ENCODE measurements around the gene HSD17B14. TPM values are rescaled to one million over a fixed set of nuclear protein-coding genes. Genes with fewer than 3 reads are reported as not detected.
"Not testable (repeated sequence)": the region's sequence is repeated elsewhere in the genome, so short reads cannot be mapped to it uniquely, and the experiment has no call there.

Gene HSD17B14
- total RNA-seq, 4 donors from 2014 or later, result 5.6 to 31.9 (median 8.7) TPM

DNA sequence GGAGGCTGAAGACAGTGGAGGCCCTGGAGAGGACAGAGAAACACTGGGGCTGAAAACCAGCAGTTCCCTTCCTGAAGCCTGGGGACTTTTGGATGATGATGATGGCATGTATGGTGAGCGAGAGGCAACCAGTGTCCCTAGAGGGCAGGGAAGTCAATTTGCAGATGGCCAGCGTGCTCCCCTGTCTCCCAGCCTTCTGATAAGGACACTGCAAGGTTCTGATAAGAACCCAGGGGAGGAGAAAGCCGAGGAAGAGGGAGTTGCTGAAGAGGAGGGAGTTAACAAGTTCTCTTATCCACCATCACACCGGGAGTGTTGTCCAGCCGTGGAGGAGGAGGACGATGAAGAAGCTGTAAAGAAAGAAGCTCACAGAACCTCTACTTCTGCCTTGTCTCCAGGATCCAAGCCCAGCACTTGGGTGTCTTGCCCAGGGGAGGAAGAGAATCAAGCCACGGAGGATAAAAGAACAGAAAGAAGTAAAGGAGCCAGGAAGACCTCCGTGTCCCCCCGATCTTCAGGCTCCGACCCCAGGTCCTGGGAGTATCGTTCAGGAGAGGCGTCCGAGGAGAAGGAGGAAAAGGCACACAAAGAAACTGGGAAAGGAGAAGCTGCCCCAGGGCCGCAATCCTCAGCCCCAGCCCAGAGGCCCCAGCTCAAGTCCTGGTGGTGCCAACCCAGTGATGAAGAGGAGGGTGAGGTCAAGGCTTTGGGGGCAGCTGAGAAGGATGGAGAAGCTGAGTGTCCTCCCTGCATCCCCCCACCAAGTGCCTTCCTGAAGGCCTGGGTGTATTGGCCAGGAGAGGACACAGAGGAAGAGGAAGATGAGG, 37.4 kb upstream of the HSD17B14 start:
- Histone ChIP-seq H3K4me1 (peaks cover 6 to 8% of the 10 kb centered on the region in 2 donors), H3K27me3 (no peaks in the 10 kb centered on the region), H3K4me3 (peak overlapping the region; percentile 95 to 100), H3K27ac (peak overlapping the region; percentile 100), H3K9me3 (no peaks in the 10 kb centered on the region), H3K36me3 (no peaks in the 10 kb centered on the region)
- TF ChIP-seq POLR2A (IDR thresholded peaks at IDR 0.05), result no peak
- TF ChIP-seq, protein P1, sequence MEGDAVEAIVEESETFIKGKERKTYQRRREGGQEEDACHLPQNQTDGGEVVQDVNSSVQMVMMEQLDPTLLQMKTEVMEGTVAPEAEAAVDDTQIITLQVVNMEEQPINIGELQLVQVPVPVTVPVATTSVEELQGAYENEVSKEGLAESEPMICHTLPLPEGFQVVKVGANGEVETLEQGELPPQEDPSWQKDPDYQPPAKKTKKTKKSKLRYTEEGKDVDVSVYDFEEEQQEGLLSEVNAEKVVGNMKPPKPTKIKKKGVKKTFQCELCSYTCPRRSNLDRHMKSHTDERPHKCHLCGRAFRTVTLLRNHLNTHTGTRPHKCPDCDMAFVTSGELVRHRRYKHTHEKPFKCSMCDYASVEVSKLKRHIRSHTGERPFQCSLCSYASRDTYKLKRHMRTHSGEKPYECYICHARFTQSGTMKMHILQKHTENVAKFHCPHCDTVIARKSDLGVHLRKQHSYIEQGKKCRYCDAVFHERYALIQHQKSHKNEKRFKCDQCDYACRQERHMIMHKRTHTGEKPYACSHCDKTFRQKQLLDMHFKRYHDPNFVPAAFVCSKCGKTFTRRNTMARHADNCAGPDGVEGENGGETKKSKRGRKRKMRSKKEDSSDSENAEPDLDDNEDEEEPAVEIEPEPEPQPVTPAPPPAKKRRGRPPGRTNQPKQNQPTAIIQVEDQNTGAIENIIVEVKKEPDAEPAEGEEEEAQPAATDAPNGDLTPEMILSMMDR (IDR thresholded peaks at IDR 0.05), result no peak
- peak in 1 of 2 donors; percentile 22 for DNase-seq
- intact Hi-C loops (cut with DNase I; ENCODE audit: low total_unique reads), result no loop called here

DNA sequence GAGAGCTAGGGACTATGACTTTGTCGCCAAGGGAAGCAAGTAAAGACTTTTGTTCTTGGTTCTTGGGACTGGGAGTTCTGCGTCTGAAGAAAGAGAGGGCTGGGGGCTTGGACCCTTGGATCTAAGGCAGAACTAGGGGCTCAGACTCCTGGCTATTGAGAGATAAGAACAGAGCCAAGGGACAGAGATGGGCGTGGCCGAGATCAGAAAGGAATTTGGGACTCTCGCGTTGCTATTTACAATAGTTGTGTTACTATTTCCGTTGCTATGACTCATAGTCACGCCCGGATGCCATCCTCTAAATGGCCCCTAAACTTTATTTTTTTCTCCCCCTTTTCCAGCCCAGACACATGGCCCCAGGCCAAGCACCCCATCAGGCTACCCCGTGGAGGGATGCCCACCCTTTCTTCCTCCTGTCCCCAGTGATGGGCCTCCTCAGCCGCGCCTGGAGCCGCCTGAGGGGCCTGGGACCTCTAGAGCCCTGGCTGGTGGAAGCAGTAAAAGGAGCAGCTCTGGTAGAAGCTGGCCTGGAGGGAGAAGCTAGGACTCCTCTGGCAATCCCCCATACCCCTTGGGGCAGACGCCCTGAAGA, 36.7 kb upstream of the HSD17B14 start:
- no peaks in the 10 kb centered on the region for H3K9me3 ChIP-seq

DNA sequence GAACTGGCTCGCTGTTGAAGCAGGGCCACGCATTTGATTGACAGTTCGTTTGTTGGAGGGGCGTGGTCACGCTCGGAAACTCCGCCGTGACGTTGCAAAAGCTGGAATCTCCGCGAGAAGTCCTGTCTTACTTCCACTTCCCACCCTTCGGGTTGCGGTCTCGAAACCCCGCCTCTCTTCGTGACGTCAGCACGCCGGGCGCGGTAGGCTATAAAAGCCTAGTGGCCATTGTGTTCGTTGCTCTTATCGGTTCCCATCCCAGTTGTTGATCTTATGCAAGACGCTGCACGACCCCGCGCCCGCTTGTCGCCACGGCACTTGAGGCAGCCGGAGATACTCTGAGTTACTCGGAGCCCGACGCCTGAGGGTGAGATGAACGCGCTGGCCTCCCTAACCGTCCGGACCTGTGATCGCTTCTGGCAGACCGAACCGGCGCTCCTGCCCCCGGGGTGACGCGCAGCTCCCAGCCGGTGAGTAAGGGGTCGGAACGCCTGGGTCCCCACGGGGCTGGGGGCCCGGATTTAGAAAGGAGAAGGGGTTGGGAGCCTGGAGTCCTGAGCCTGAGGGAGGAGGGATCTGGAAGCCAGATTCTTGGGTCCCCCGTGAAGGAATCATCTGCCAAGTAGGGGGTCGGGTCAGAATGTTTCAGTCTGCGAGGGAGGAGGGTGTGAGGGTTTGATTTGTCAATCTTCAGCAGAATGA, 36.0 kb upstream of the HSD17B14 start, which contains the start of gene PPP1R15A:
PPP1R15A (plus strand) TSS at position 240 of the 702 bp plus-strand sequence. CDS start 813 bp downstream, outside the sequence.
- Histone ChIP-seq H3K9me3 (no peaks in the 10 kb centered on the region), H3K27ac (peak within 1 kb of the TSS; percentile 100), H3K4me3 (peak within 1 kb of the TSS; percentile 95 to 100), H3K4me1 (peaks cover 8 to 13% of the 10 kb centered on the region in 2 donors), H3K27me3 (no peaks in the 10 kb centered on the region), H3K36me3 (no peaks in the 10 kb centered on the region)
- peak; percentile 99 to 100 for DNase-seq
- intact Hi-C loops (cut with DNase I; ENCODE audit: low total_unique reads), result no loop called here
- TF ChIP-seq POLR2A (IDR thresholded peaks at IDR 0.05), result peak; percentile 99 to 100
- TF ChIP-seq, protein P1 (IDR thresholded peaks at IDR 0.05), result peak in 3 of 4 experiments; percentile 34 to 80 (median 48)

More for the DNA sequence above, 36.7 kb upstream of the HSD17B14 start:
- TF ChIP-seq POLR2A (IDR thresholded peaks at IDR 0.05), result peak in 1 of 2 donors; percentile 25
- TF ChIP-seq, protein P1 (IDR thresholded peaks at IDR 0.05), result peak in 1 of 4 experiments; percentile 39
- no peaks in the 10 kb centered on the region for H3K27me3 ChIP-seq
- H3K27ac ChIP-seq, result peak overlapping the region; percentile 100
- peak overlapping the region; percentile 95 to 100 for H3K4me3 ChIP-seq
- H3K4me1 ChIP-seq, result peaks cover 6 to 8% of the 10 kb centered on the region in 2 donors
- DNase-seq, result peak; percentile 88 to 95
- H3K36me3 ChIP-seq, result no peaks in the 10 kb centered on the region
- intact Hi-C loops (cut with DNase I; ENCODE audit: low total_unique reads), result no loop called here

DNA sequence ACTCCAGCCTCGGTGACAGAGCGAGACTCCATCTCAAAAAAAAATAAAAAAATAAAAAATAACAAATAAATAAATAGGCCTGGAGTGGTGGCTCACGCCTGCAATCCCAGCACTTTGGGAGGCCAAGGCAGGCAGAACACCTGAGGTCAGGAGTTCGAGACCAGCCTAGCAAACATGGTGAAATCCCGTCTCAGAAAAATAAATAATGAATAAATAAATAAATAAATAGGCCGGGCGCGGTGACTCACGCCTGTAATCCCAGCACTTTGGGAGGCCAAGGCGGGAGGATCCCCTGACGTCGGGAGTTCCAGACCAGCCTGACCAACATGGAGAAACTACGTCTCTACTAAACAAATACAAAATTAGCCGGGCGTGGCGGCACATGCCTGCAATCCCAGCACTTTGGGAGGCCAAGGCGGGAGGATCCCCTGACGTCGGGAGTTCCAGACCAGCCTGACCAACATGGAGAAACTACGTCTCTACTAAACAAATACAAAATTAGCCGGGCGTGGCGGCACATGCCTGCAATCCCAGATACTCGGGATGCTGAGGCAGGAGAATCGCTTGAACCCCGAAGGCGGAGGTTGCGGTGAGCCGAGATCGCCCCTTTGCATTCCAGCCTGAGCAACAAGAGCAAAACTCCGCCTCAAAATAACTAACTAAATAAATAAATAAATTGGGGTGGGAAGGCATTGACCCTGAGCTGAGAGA, 35.3 kb upstream of the HSD17B14 start:
- DNase-seq; H3K27me3 ChIP-seq; H3K9me3 ChIP-seq; intact Hi-C loops (cut with DNase I; ENCODE audit: low total_unique reads); H3K36me3 ChIP-seq: not testable (repeated sequence)
- Histone ChIP-seq H3K27ac (peak overlapping the region; percentile 100), H3K4me1 (peaks cover 13 to 14% of the 10 kb centered on the region in 2 donors), H3K4me3 (peak overlapping the region in 1 of 2 donors; percentile 100)

- Histone ChIP-seq H3K4me1 (peaks cover 6 to 7% of the 10 kb centered on the region in 2 donors), H3K27me3 (no peaks in the 10 kb centered on the region), H3K4me3 (no peak overlapping the region), H3K27ac (no peak overlapping the region), H3K9me3 (no peaks in the 10 kb centered on the region), H3K36me3 (no peaks in the 10 kb centered on the region)
- intact Hi-C loops (cut with DNase I; ENCODE audit: low total_unique reads), result no loop called here
- no peak for TF ChIP-seq POLR2A (IDR thresholded peaks at IDR 0.05)
- TF ChIP-seq, protein P1 (IDR thresholded peaks at IDR 0.05), result no peak
- no peak for DNase-seq
Measured at GRCh38 chr19:48870048-48870447, 33.8 kb upstream of the HSD17B14 start.

Measured in uterus (tissue), 4 donors.